ENCODE measurements around the gene APOE. TPM values are rescaled to one million over a fixed set of nuclear protein-coding genes. Genes with fewer than 3 reads are reported as not detected.

APOE gene
- total RNA-seq, 1 donor from 2014 or later = 655 TPM

GRCh38 chr19:44883922-44884321 is 21.7 kb upstream of the APOE start:
- FAIRE-seq = no peak

GRCh38 chr19:44884566-44884965 is 21.0 kb upstream of the APOE start:
- H2AFZ ChIP-seq (ENCODE audit: low read depth, low read length) = no peak overlapping the region
- no peak overlapping the region for H3K4me2 ChIP-seq (ENCODE audit: low read length)
- Mint-ChIP-seq H3K9me3 (ENCODE audit: unreplicated experiment) (peaks cover 3% of the 10 kb centered on the region), H3K4me1 (ENCODE audit: low read depth, unreplicated experiment) (peaks cover 15% of the 10 kb centered on the region), H3K36me3 (ENCODE audit: low read depth, unreplicated experiment) (peaks cover 35% of the 10 kb centered on the region), H3K4me3 (ENCODE audit: unreplicated experiment) (peak overlapping the region; percentile 30), H3K27ac (ENCODE audit: unreplicated experiment) (peak overlapping the region; percentile 60), H3K27me3 (ENCODE audit: low read depth, unreplicated experiment) (no peaks in the 10 kb centered on the region)
- peaks cover 12% of the 10 kb centered on the region for H3K36me3 ChIP-seq (ENCODE audit: insufficient read depth, low read length)
- no peak overlapping the region for H3K4me3 ChIP-seq (ENCODE audit: insufficient read depth, low read depth, low read length)
- no peaks in the 10 kb centered on the region for H3K27me3 ChIP-seq (ENCODE audit: insufficient read depth, low read length)
- peaks cover 2% of the 10 kb centered on the region for H4K20me1 ChIP-seq (ENCODE audit: insufficient read depth, low read length)
- DNase-seq (ENCODE audit: low read depth) (no peak), FAIRE-seq (no peak)
- H3K9me3 ChIP-seq (ENCODE audit: insufficient read depth, low read depth, low read length) = no peaks in the 10 kb centered on the region
- TF ChIP-seq CTCF (IDR thresholded peaks at IDR 0.05; ENCODE audit: insufficient read depth, low read depth, low read length) = no peak
- no peak for TF ChIP-seq EZH2 (IDR thresholded peaks at IDR 0.05; ENCODE audit: insufficient read depth, low read length)
- no peak overlapping the region for H3K27ac ChIP-seq (ENCODE audit: low read depth, low read length)
- H3K4me1 ChIP-seq (ENCODE audit: insufficient read depth, low read length) = peaks cover 5% of the 10 kb centered on the region
- no peaks in the 10 kb centered on the region for H3K79me2 ChIP-seq (ENCODE audit: insufficient read depth, low read length)
- no peak overlapping the region for H3K9ac ChIP-seq (ENCODE audit: low read length)

More at GRCh38 chr19:44883922-44884321, 21.7 kb upstream of the APOE start:
- Mint-ChIP-seq H3K4me1 (ENCODE audit: low read depth, unreplicated experiment) (peaks cover 12% of the 10 kb centered on the region), H3K9me3 (ENCODE audit: unreplicated experiment) (peaks cover 3% of the 10 kb centered on the region), H3K4me3 (ENCODE audit: unreplicated experiment) (peak overlapping the region; percentile 40), H3K27me3 (ENCODE audit: low read depth, unreplicated experiment) (no peaks in the 10 kb centered on the region), H3K27ac (ENCODE audit: unreplicated experiment) (no peak overlapping the region), H3K36me3 (ENCODE audit: low read depth, unreplicated experiment) (peaks cover 34% of the 10 kb centered on the region)
- Histone ChIP-seq H3K36me3 (ENCODE audit: insufficient read depth, low read length) (peaks cover 12% of the 10 kb centered on the region), H2AFZ (ENCODE audit: low read depth, low read length) (no peak overlapping the region), H3K4me2 (ENCODE audit: low read length) (no peak overlapping the region), H4K20me1 (ENCODE audit: insufficient read depth, low read length) (peaks cover 4% of the 10 kb centered on the region), H3K4me3 (ENCODE audit: insufficient read depth, low read depth, low read length) (no peak overlapping the region), H3K9ac (ENCODE audit: low read length) (no peak overlapping the region), H3K9me3 (ENCODE audit: insufficient read depth, low read depth, low read length) (no peaks in the 10 kb centered on the region), H3K27me3 (ENCODE audit: insufficient read depth, low read length) (no peaks in the 10 kb centered on the region), H3K79me2 (ENCODE audit: insufficient read depth, low read length) (peaks cover 1% of the 10 kb centered on the region), H3K4me1 (ENCODE audit: insufficient read depth, low read length) (peaks cover 5% of the 10 kb centered on the region), H3K27ac (ENCODE audit: low read depth, low read length) (no peak overlapping the region)
- no peak for TF ChIP-seq EZH2 (IDR thresholded peaks at IDR 0.05; ENCODE audit: insufficient read depth, low read length)
- no peak for DNase-seq (ENCODE audit: low read depth)

GRCh38 chr19:44886141-44886540 is 19.5 kb upstream of the APOE start:
- Histone ChIP-seq H3K9me3 (ENCODE audit: insufficient read depth, low read depth, low read length) (no peaks in the 10 kb centered on the region), H3K4me3 (ENCODE audit: insufficient read depth, low read depth, low read length) (no peak overlapping the region), H3K36me3 (ENCODE audit: insufficient read depth, low read length) (peaks cover 12% of the 10 kb centered on the region), H3K4me2 (ENCODE audit: low read length) (no peak overlapping the region), H3K27ac (ENCODE audit: low read depth, low read length) (no peak overlapping the region), H3K9ac (ENCODE audit: low read length) (no peak overlapping the region), H3K4me1 (ENCODE audit: insufficient read depth, low read length) (peaks cover 10% of the 10 kb centered on the region), H4K20me1 (ENCODE audit: insufficient read depth, low read length) (no peaks in the 10 kb centered on the region), H2AFZ (ENCODE audit: low read depth, low read length) (no peak overlapping the region), H3K27me3 (ENCODE audit: insufficient read depth, low read length) (no peaks in the 10 kb centered on the region), H3K79me2 (ENCODE audit: insufficient read depth, low read length) (peaks cover 1% of the 10 kb centered on the region)
- Mint-ChIP-seq H3K4me3 (ENCODE audit: unreplicated experiment) (no peak overlapping the region), H3K36me3 (ENCODE audit: low read depth, unreplicated experiment) (peaks cover 33% of the 10 kb centered on the region), H3K27ac (ENCODE audit: unreplicated experiment) (no peak overlapping the region), H3K4me1 (ENCODE audit: low read depth, unreplicated experiment) (peaks cover 17% of the 10 kb centered on the region), H3K27me3 (ENCODE audit: low read depth, unreplicated experiment) (no peaks in the 10 kb centered on the region), H3K9me3 (ENCODE audit: unreplicated experiment) (peaks cover 3% of the 10 kb centered on the region)
- DNase-seq (ENCODE audit: low read depth) = no peak
- FAIRE-seq = no peak
- TF ChIP-seq CTCF (IDR thresholded peaks at IDR 0.05; ENCODE audit: insufficient read depth, low read depth, low read length) (no peak), EZH2 (IDR thresholded peaks at IDR 0.05; ENCODE audit: insufficient read depth, low read length) (no peak)

Measured in astrocyte (in vitro differentiated cells and primary cell).